ENCODE results near the gene SCYGR5. TPM values are rescaled to one million over a fixed set of nuclear protein-coding genes. Genes with fewer than 3 reads are reported as not detected.

The SCYGR5 gene
- total and polyA plus RNA-seq, 11 donors, result not detected

GRCh38 chr2:227696990-227697679 lies 30.5 kb downstream of the SCYGR5 start:
- Histone ChIP-seq H3K9me3 (peaks cover 0 to 3% (median 0%) of the 10 kb centered on the region in 12 donors), H3K4me1 (no peaks in the 10 kb centered on the region), H3K27ac (no peak overlapping the region), H3K36me3 (no peaks in the 10 kb centered on the region), H3K27me3 (no peaks in the 10 kb centered on the region), H3K4me3 (no peak overlapping the region)
- 43 to 51% (median 47%) methylated on average over 2 of the region's 2 CpGs for WGBS, 4 donors
- ATAC-seq (no peak), DNase-seq (no peak)
- intact Hi-C loops (cut with DNase I), result no loop called here
- TF ChIP-seq CTCF (IDR thresholded peaks at IDR 0.05), result no peak
- no peak for TF ChIP-seq POLR2A (IDR thresholded peaks at IDR 0.05)

- Histone ChIP-seq H3K27ac (no peak overlapping the region), H3K4me3 (no peak overlapping the region), H3K36me3 (no peaks in the 10 kb centered on the region), H3K27me3 (peaks cover 0 to 4% (median 0%) of the 10 kb centered on the region in 9 donors), H3K4me1 (no peaks in the 10 kb centered on the region), H3K9me3 (no peaks in the 10 kb centered on the region)
- DNase-seq, result no peak
- no peak for TF ChIP-seq CTCF (IDR thresholded peaks at IDR 0.05)
- intact Hi-C loops (cut with DNase I), result no loop called here
- 78 to 84% (median 80%) methylated on average over 3 of the region's 3 CpGs for WGBS, 4 donors
- no peak for ATAC-seq
Measured at GRCh38 chr2:227701556-227701955, 35.0 kb downstream of the SCYGR5 start.

GRCh38 chr2:227703280-227703732 lies 36.7 kb downstream of the SCYGR5 start:
- no peaks in the 10 kb centered on the region for H3K36me3 ChIP-seq
- DNase-seq (no peak), ATAC-seq (no peak)
- H3K4me3 ChIP-seq, result no peak overlapping the region
- 63 to 83% (median 71%) methylated on average over 4 of the region's 4 CpGs for WGBS, 4 donors
- no peak overlapping the region for H3K27ac ChIP-seq
- H3K4me1 ChIP-seq, result no peaks in the 10 kb centered on the region
- TF ChIP-seq CTCF (IDR thresholded peaks at IDR 0.05) (no peak), POLR2A (IDR thresholded peaks at IDR 0.05) (no peak)
- peaks cover 0 to 4% (median 0%) of the 10 kb centered on the region in 9 donors for H3K27me3 ChIP-seq
- intact Hi-C loops (cut with DNase I), result no loop called here
- H3K9me3 ChIP-seq, result no peaks in the 10 kb centered on the region

GRCh38 chr2:227703961-227704360 lies 37.4 kb downstream of the SCYGR5 start:
- no peak for TF ChIP-seq POLR2A (IDR thresholded peaks at IDR 0.05)
- TF ChIP-seq CTCF (IDR thresholded peaks at IDR 0.05), result no peak
- H3K4me1 ChIP-seq, result no peaks in the 10 kb centered on the region
- H3K4me3 ChIP-seq, result no peak overlapping the region
- intact Hi-C loops (cut with DNase I), result no loop called here
- ATAC-seq, result no peak
- H3K27ac ChIP-seq, result no peak overlapping the region
- DNase-seq, result no peak
- no peaks in the 10 kb centered on the region for H3K9me3 ChIP-seq
- 70 to 74% (median 73%) methylated on average over 3 of the region's 3 CpGs for WGBS, 4 donors
- H3K27me3 ChIP-seq, result peaks cover 0 to 4% (median 0%) of the 10 kb centered on the region in 9 donors
- no peaks in the 10 kb centered on the region for H3K36me3 ChIP-seq

Measured in heart left ventricle (tissue), 16 donors.